Left ventricle myocardium inferior (tissue), 1 donor: ENCODE results near the gene PTGDR. TPM values are rescaled to one million over a fixed set of nuclear protein-coding genes. Genes with fewer than 3 reads are reported as not detected.

Experiments used
- DNase-seq: peaks from one replicate; pipeline ENCODE4 v3.0.0-alpha.2; 2020
- H3K27ac ChIP-seq: fragments of 200-600 bp; replicated peaks from 2 replicates; pipeline ENCODE4 v1.8.0; 2021
- H3K27me3 ChIP-seq: fragments of 200-600 bp; 2 replicates; pipeline ENCODE4 v1.8.0; 2021; ENCODE audit warnings: low read depth
- H3K36me3 ChIP-seq: fragments of 200-600 bp; 2 replicates; pipeline ENCODE4 v1.8.0; 2021
- H3K4me1 ChIP-seq: fragments of 200-600 bp; 2 replicates; pipeline ENCODE4 v1.8.0; 2021
- H3K4me3 ChIP-seq: fragments of 200-600 bp; 2 replicates; pipeline ENCODE4 v1.8.0; 2021; ENCODE audit warnings: mild to moderate bottlenecking, moderate library complexity
- H3K9me3 ChIP-seq: fragments of 200-600 bp; replicated peaks from 2 replicates; pipeline ENCODE4 v1.8.0; 2021
- CTCF ChIP-seq: fragments of 200-600 bp; IDR thresholded peaks from 2 replicates; pipeline ENCODE4 v1.8.0; 2021; ENCODE audit warnings: antibody characterized with exemption, mild to moderate bottlenecking, borderline replicate concordance
- intact Hi-C: fragments of 100-400 bp; cut with micrococcal nuclease; formaldehyde crosslinking; loops from one replicate; pipeline ENCODE4 v1.11.0; 2022
- total RNA-seq: library from RNA; stranded (reverse); fragmentation: NEBNext Ultra II Directional; extraction: Animal tissue kit (Norgen Biotek cat#: 25700); gene quantifications from one replicate; pipeline ENCODE4 v1.2.1, GENCODE V29; 2021
- donor health status: DM: no; HTN: yes; CAD: no; lungs with severe emphysema.

Gene PTGDR
- total RNA-seq, 1 donor from 2014 or later = 1.3 TPM

GRCh38 chr14:52227619-52228222 is 39.8 kb upstream of the PTGDR start:
- DNase-seq = no peak
- TF ChIP-seq CTCF = no peak
- intact Hi-C loops = no loop called here
- Histone ChIP-seq H3K9me3 (no peaks in the 10 kb centered on the region), H3K27me3 (no peaks in the 10 kb centered on the region), H3K36me3 (no peaks in the 10 kb centered on the region), H3K27ac (no peak overlapping the region), H3K4me1 (no peaks in the 10 kb centered on the region), H3K4me3 (no peak overlapping the region)

GRCh38 chr14:52233693-52234092 is 33.8 kb upstream of the PTGDR start:
- Histone ChIP-seq H3K36me3 (no peaks in the 10 kb centered on the region), H3K27me3 (no peaks in the 10 kb centered on the region), H3K27ac (no peak overlapping the region), H3K4me1 (no peaks in the 10 kb centered on the region), H3K9me3 (no peaks in the 10 kb centered on the region), H3K4me3 (no peak overlapping the region)
- no peak for DNase-seq
- TF ChIP-seq CTCF = no peak
- intact Hi-C loops = no loop called here

GRCh38 chr14:52235434-52235833 is 32.1 kb upstream of the PTGDR start:
- Histone ChIP-seq H3K9me3 (no peaks in the 10 kb centered on the region), H3K4me3 (no peak overlapping the region), H3K36me3 (no peaks in the 10 kb centered on the region), H3K27ac (no peak overlapping the region), H3K27me3 (no peaks in the 10 kb centered on the region), H3K4me1 (no peaks in the 10 kb centered on the region)
- no peak for DNase-seq
- TF ChIP-seq CTCF = no peak
- intact Hi-C loops = no loop called here

GRCh38 chr14:52235866-52236510 is 31.5 kb upstream of the PTGDR start:
- Histone ChIP-seq H3K4me3 (no peak overlapping the region), H3K27me3 (no peaks in the 10 kb centered on the region), H3K27ac (no peak overlapping the region), H3K36me3 (no peaks in the 10 kb centered on the region), H3K4me1 (no peaks in the 10 kb centered on the region), H3K9me3 (no peaks in the 10 kb centered on the region)
- intact Hi-C loops = no loop called here
- no peak for TF ChIP-seq CTCF
- no peak for DNase-seq

- Histone ChIP-seq H3K4me1 (no peaks in the 10 kb centered on the region), H3K27ac (no peak overlapping the region), H3K4me3 (no peak overlapping the region), H3K36me3 (no peaks in the 10 kb centered on the region), H3K9me3 (no peaks in the 10 kb centered on the region), H3K27me3 (no peaks in the 10 kb centered on the region)
- no peak for TF ChIP-seq CTCF
- no peak for DNase-seq
- intact Hi-C loops = no loop called here
Measured at GRCh38 chr14:52238682-52239081, 28.8 kb upstream of the PTGDR start.
